OCI-M2 (cell line): ENCODE results near the gene IFNAR2.

ENCODE experiments used
- DNase-seq: peaks from one replicate; lab custom pipeline; 2025; ENCODE audit not compliant: unreplicated experiment; lab: John Stamatoyannopoulos, UW

The IFNAR2 gene

GRCh38 chr21:33229784-33230544, at the start of gene IFNAR2:
Gene IFNAR2, plus strand, starts transcription at chr21:33229938. Its CDS starts 11,985 bp downstream, at chr21:33241923.
- DNase-seq: peak; percentile 62

GRCh38 chr21:33185852-33186251, 43.9 kb upstream of the IFNAR2 start:
- DNase-seq: no peak

- DNase-seq: no peak
Measured at GRCh38 chr21:33187276-33187675, 42.5 kb upstream of the IFNAR2 start.

GRCh38 chr21:33189237-33189636, 40.5 kb upstream of the IFNAR2 start:
- no peak for DNase-seq

GRCh38 chr21:33189824-33190223, 39.9 kb upstream of the IFNAR2 start:
- no peak for DNase-seq

- no peak for DNase-seq
Measured at GRCh38 chr21:33196941-33197374, 32.8 kb upstream of the IFNAR2 start.

- no peak for DNase-seq
Measured at GRCh38 chr21:33197496-33197895, 32.2 kb upstream of the IFNAR2 start.

GRCh38 chr21:33198346-33199099, 31.2 kb upstream of the IFNAR2 start:
- DNase-seq: peak; percentile 90

GRCh38 chr21:33199100-33199464, 30.7 kb upstream of the IFNAR2 start:
- DNase-seq: peak; percentile 90

GRCh38 chr21:33199516-33200217, 30.1 kb upstream of the IFNAR2 start:
- DNase-seq: peak; percentile 90

GRCh38 chr21:33201956-33202355, 27.8 kb upstream of the IFNAR2 start:
- no peak for DNase-seq

GRCh38 chr21:33202464-33203363, 27.0 kb upstream of the IFNAR2 start:
- DNase-seq: no peak

GRCh38 chr21:33203371-33203724, 26.4 kb upstream of the IFNAR2 start:
- no peak for DNase-seq

GRCh38 chr21:33205476-33205875, 24.3 kb upstream of the IFNAR2 start:
- DNase-seq: no peak

GRCh38 chr21:33206771-33207281, 22.9 kb upstream of the IFNAR2 start:
- no peak for DNase-seq

GRCh38 chr21:33207449-33208149, 22.1 kb upstream of the IFNAR2 start:
- DNase-seq: no peak

- DNase-seq: no peak
Measured at GRCh38 chr21:33208534-33208933, 21.2 kb upstream of the IFNAR2 start.

- DNase-seq: no peak
Measured at GRCh38 chr21:33211305-33211704, 18.4 kb upstream of the IFNAR2 start.

GRCh38 chr21:33211732-33212131, 18.0 kb upstream of the IFNAR2 start:
- DNase-seq: no peak
